HG03039 (cell line): Measurements from ENCODE around the gene ASIP.
A peak's percentile ranks its signal among the peaks of the same experiment; 100 is the strongest.

ENCODE experiments used
- ATAC-seq: cut with Tn5 transposase; IDR thresholded peaks from one replicate; pipeline ENCODE4 v1.9.1; 2021; ENCODE audit warnings: mild to moderate bottlenecking, moderate library complexity; ENCODE audit not compliant: unreplicated experiment

Gene ASIP

GRCh38 chr20:34309691-34310090 lies 68.5 kb downstream of the ASIP start:
- no peak for ATAC-seq

GRCh38 chr20:34310481-34311117 lies 69.4 kb downstream of the ASIP start:
- ATAC-seq = no peak

- ATAC-seq = no peak
These were observed 70.1 kb downstream of the ASIP start for GRCh38 chr20:34311118-34312023.

- peak; percentile 12 for ATAC-seq
These were observed 70.8 kb downstream of the ASIP start for GRCh38 chr20:34312024-34312460.

- peak; percentile 80 for ATAC-seq
These were observed 71.5 kb downstream of the ASIP start for GRCh38 chr20:34312544-34313217.

GRCh38 chr20:34315236-34315635 lies 74.0 kb downstream of the ASIP start:
- ATAC-seq = no peak

GRCh38 chr20:34316196-34316814 lies 75.1 kb downstream of the ASIP start:
- no peak for ATAC-seq
